Lower leg skin (tissue), 4 donors: ENCODE data around the gene NUP93. TPM values are rescaled to one million over a fixed set of nuclear protein-coding genes. Genes with fewer than 3 reads are reported as not detected.

Source experiments
- DNase-seq, 2 donors: peaks; one replicate each; pipeline ENCODE4 v3.0.0-alpha.2; 2019; ENCODE audit warnings: low spot score in 2 of 2
- H3K4me3 ChIP-seq: fragments of 200-600 bp; sonication (generic); 2 replicates; pipeline ENCODE4 v1.5.1; 2017; ENCODE audit warnings: mild to moderate bottlenecking, low read depth; ENCODE audit not compliant: poor library complexity, severe bottlenecking
- POLR2A ChIP-seq, 2 donors: fragments of 450-650 bp; IDR thresholded peaks; one replicate each; pipeline ENCODE4 v1.6.1; 2016 to 2017; ENCODE audit warnings: antibody characterized with exemption in 2 of 2, mild to moderate bottlenecking in 1 of 2, moderate library complexity in 1 of 2
- WGBS, 2 donors: methylation state at CpG; one replicate each; pipeline ENCODE4 v1.1.5; 2018; 5-methylcytosine and 5-hydroxymethylcytosine counted together
- intact Hi-C: fragments of 100-400 bp; cut with DNase I; formaldehyde crosslinking; loops from one replicate; pipeline ENCODE4 v1.15.0; 2023; ENCODE audit warnings: low total_unique reads
- total RNA-seq, 4 donors: library from RNA; depleted of rRNA; stranded (reverse); fragments of >200 nt; gene quantifications; one replicate each; pipeline ENCODE4 v1.1.0, GENCODE V29; 2016
- TF ChIP-seq, protein P1 (sequence below), 3 donors: fragments of 450-650 bp; IDR thresholded peaks; one replicate each; pipeline ENCODE4 v1.5.1; 2016; ENCODE audit warnings: antibody characterized with exemption in 3 of 3, mild to moderate bottlenecking in 3 of 3, moderate library complexity in 2 of 3

Gene NUP93
- total RNA-seq, 4 donors from 2014 or later, result 21.0 to 40.6 (median 31.2) TPM

DNA sequence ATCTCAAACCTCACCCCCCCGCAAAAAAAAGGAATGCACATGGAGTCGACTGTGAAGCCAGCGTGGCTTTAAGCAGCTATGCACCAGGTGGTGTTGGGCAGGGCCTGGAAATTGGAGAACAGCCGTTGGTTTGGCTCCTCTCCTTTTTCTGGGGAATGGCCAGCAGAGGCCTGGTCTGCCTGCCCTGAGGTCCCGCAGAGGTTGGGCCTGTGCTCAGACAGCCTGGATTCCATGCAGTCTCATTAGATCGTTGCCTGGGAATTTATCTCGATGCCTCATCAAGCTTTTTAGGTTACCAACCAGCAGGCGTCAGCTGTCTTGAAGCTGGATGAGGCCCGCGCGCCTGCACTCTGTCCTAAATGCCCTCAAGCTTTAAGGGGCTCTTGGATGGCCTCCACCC, 144.9 kb downstream of the NUP93 start:
- WGBS, 2 donors, result 60 to 65% methylated on average over 9 to 11 of the region's 11 CpGs
- TF ChIP-seq, protein P1, sequence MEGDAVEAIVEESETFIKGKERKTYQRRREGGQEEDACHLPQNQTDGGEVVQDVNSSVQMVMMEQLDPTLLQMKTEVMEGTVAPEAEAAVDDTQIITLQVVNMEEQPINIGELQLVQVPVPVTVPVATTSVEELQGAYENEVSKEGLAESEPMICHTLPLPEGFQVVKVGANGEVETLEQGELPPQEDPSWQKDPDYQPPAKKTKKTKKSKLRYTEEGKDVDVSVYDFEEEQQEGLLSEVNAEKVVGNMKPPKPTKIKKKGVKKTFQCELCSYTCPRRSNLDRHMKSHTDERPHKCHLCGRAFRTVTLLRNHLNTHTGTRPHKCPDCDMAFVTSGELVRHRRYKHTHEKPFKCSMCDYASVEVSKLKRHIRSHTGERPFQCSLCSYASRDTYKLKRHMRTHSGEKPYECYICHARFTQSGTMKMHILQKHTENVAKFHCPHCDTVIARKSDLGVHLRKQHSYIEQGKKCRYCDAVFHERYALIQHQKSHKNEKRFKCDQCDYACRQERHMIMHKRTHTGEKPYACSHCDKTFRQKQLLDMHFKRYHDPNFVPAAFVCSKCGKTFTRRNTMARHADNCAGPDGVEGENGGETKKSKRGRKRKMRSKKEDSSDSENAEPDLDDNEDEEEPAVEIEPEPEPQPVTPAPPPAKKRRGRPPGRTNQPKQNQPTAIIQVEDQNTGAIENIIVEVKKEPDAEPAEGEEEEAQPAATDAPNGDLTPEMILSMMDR (IDR thresholded peaks at IDR 0.05), result no peak
- TF ChIP-seq POLR2A (IDR thresholded peaks at IDR 0.05), result no peak
- H3K4me3 ChIP-seq, result no peak overlapping the region
- intact Hi-C loops, result no loop called here
- DNase-seq, result no peak

DNA sequence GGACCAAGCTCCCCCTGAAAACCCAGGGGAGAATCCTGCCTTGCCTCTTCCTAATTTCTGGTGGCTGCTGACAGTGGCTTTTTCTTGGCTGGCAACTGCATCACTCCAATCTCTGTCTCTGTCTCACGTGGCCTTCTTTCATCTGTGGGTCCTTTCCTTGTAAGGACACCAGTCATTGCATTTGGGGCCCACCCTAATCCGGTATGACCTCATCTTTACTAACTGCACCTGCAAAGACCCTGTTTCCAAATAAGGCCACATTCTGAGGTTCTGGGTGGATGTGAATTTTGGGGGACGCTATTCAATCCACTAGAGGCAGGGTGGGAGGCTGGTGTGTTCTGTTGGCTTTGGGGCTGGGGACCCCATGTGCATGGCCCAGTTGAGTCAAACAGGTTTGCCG, 146.1 kb downstream of the NUP93 start:
- intact Hi-C loops, result no loop called here
- DNase-seq, result no peak
- TF ChIP-seq, protein P1 (IDR thresholded peaks at IDR 0.05), result no peak
- TF ChIP-seq POLR2A (IDR thresholded peaks at IDR 0.05), result no peak
- no peak overlapping the region for H3K4me3 ChIP-seq
- 60 to 61% methylated on average over 4 of the region's 4 CpGs for WGBS, 2 donors

DNA sequence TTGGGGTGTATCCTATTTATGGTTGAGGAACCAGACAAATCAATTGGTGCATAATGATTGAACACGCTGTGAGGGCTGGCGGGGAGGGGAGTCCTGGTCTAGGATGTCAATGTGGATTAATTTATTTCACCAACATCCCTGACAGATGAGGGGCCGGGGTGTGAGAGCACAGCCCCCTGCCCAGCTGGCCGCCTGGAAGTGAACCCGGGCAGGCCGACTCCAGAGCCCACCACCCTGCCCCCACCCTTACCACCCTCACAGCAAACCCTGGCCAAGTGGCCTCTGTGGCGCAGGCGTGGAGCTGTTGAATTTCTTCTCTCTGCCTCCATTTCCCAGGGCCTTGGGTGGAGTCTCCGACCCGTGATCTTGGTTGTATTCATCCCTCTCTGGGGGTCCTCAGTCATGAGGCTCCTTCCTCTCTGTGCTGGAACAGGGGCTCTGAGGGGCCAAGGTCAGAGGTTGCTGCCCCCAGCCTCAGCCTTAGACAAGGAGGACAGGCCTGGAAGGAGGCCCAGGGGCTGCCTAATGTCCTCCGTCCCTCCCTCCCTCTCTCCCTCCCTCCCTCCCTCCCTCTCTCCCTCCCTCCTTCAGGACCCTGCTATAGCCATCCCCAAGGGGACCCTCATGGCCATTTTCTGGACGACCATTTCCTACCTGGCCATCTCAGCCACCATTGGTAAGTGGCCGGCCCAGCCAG, 147.7 kb downstream of the NUP93 start:
- WGBS, 2 donors, result 87 to 94% methylated on average over 11 to 13 of the region's 13 CpGs
- intact Hi-C loops, result no loop called here
- no peak for TF ChIP-seq POLR2A (IDR thresholded peaks at IDR 0.05)
- TF ChIP-seq, protein P1 (IDR thresholded peaks at IDR 0.05), result no peak
- no peak for DNase-seq
- no peak overlapping the region for H3K4me3 ChIP-seq

DNA sequence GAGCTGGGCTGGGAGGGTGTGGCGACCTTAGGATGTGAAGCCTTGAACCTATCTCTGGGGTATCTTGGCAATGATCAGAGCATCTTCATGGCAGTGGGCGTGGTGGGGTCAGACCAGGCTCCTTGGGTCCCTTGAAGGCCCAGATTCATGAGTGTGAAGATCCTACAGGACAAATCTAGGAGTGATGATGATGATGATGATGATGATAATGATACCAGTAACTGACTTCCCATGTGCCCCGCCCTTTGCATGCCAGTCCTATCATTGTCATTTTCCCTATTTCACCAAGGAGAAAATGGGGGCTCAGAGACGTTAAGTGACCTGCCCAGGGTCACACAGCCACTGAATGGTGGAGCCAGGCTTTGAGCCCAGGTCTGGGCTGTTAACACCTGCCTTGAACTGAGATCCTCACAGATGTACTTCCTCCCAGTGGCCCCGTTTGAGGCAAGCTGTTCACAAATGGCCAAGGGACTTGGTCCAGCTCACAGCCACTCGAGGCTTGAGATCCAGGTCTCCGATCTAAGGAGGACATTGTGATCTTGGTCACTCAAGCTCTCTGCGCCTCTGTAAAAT, 148.4 kb downstream of the NUP93 start:
- H3K4me3 ChIP-seq, result no peak overlapping the region
- no peak for DNase-seq
- intact Hi-C loops, result no loop called here
- no peak for TF ChIP-seq POLR2A (IDR thresholded peaks at IDR 0.05)
- TF ChIP-seq, protein P1 (IDR thresholded peaks at IDR 0.05), result no peak
- 88 to 92% methylated on average over 8 of the region's 8 CpGs for WGBS, 2 donors

DNA sequence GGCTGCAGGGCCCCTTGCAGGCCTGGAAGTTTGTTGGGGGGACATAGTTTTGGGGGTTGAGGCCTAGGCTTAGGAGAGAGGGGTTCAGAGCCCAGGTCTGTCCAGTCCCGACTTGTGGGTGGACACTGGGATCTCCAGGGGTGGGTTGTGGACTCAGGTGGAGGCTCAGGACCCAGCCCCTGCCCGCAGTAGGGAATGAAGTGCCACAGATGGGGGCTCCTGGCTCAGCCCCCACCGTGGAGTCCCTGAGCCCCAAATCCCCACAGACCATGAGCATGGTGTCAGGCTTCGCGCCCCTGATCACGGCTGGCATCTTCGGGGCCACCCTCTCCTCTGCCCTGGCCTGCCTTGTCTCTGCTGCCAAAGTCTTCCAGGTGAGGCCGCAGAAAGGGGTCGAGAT, 149.3 kb downstream of the NUP93 start:
- no peak for TF ChIP-seq POLR2A (IDR thresholded peaks at IDR 0.05)
- TF ChIP-seq, protein P1 (IDR thresholded peaks at IDR 0.05), result no peak
- no peak for DNase-seq
- intact Hi-C loops, result no loop called here
- H3K4me3 ChIP-seq, result no peak overlapping the region
- 82 to 86% methylated on average over 8 to 9 of the region's 9 CpGs for WGBS, 2 donors
